ENCODE data around the gene LRMDA.
A peak's percentile ranks its signal among the peaks of the same experiment; 100 is the strongest.

LRMDA gene

DNA sequence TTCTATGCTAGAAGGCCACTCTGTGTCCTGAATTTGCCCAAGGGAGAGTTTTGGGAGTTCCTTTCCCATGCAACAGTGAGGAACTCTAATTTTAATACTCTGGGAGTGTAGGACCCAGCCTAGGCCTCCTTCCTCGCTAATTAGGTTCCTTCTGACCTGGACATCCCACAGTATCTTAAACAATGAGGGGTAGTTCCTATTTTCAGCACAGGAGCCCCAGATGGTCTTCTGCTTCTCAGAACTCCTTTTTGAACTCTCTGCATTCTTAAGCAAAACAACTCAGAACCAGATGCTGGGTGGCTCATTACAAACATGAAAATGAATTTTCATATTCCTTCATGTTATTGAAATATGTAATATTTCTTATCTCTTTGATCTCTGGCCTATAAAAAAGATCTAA is 116.9 kb downstream of the LRMDA start:
- Histone ChIP-seq H3K36me3 (ENCODE audit: insufficient read depth) (no peaks in the 10 kb centered on the region), H3K4me1 (ENCODE audit: low read depth, poor library complexity, severe bottlenecking) (peaks cover 50% of the 10 kb centered on the region), H3K27me3 (ENCODE audit: insufficient read depth, low read depth) (no peaks in the 10 kb centered on the region), H3K9ac (0 out of 2 replicates have a peak overlapping the region, but pooled peaks have one; percentile 17), H4K20me1 (ENCODE audit: insufficient read depth) (no peaks in the 10 kb centered on the region), H3K79me2 (ENCODE audit: insufficient read depth, low read depth) (no peaks in the 10 kb centered on the region), H3K4me2 (peak overlapping the region; percentile 88), H3K4me3 (IDR thresholded peaks at IDR 0.05; ENCODE audit: insufficient read depth, low read depth, low read length) (no peak overlapping the region), H3K27ac (peak overlapping the region; percentile 70; the same call in 1 of the 2 replicates), H2AFZ (ENCODE audit: low read depth) (peak overlapping the region; percentile 7; the same call in 1 of the 2 replicates)
- TF ChIP-seq, protein P1, sequence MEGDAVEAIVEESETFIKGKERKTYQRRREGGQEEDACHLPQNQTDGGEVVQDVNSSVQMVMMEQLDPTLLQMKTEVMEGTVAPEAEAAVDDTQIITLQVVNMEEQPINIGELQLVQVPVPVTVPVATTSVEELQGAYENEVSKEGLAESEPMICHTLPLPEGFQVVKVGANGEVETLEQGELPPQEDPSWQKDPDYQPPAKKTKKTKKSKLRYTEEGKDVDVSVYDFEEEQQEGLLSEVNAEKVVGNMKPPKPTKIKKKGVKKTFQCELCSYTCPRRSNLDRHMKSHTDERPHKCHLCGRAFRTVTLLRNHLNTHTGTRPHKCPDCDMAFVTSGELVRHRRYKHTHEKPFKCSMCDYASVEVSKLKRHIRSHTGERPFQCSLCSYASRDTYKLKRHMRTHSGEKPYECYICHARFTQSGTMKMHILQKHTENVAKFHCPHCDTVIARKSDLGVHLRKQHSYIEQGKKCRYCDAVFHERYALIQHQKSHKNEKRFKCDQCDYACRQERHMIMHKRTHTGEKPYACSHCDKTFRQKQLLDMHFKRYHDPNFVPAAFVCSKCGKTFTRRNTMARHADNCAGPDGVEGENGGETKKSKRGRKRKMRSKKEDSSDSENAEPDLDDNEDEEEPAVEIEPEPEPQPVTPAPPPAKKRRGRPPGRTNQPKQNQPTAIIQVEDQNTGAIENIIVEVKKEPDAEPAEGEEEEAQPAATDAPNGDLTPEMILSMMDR (conservative IDR thresholded peaks at IDR 0.05; ENCODE audit: low read depth, low read length) = no peak

DNA sequence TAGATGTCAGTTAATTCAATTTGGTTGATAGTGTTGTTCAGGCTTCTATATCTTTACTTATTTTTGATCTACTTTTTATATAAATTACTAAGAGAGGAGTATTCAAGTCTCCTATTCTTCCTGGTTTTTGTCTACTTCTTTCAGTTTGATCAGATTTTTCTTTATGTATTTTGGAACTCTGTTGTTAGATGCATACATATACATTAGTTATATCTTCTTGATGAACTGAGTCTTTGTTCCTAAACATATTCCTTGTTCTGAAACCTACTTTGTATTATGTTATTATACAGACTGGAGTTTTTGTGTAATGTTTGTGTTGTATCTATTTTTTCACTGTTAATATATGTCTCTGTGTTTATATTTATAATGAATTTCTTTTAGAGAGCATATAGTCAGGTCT is 118.8 kb downstream of the LRMDA start:
- H3K36me3 ChIP-seq (ENCODE audit: insufficient read depth) = no peaks in the 10 kb centered on the region
- no peaks in the 10 kb centered on the region for H3K27me3 ChIP-seq (ENCODE audit: insufficient read depth, low read depth)
- no peak overlapping the region for H3K9ac ChIP-seq
- no peak overlapping the region for H2AFZ ChIP-seq (ENCODE audit: low read depth)
- H3K27ac ChIP-seq = no peak overlapping the region
- H3K4me1 ChIP-seq (ENCODE audit: low read depth, poor library complexity, severe bottlenecking) = peaks cover 40% of the 10 kb centered on the region
- TF ChIP-seq, protein P1 (conservative IDR thresholded peaks at IDR 0.05; ENCODE audit: low read depth, low read length) = no peak
- no peak overlapping the region for H3K4me3 ChIP-seq (IDR thresholded peaks at IDR 0.05; ENCODE audit: insufficient read depth, low read depth, low read length)
- H3K79me2 ChIP-seq (ENCODE audit: insufficient read depth, low read depth) = no peaks in the 10 kb centered on the region
- no peaks in the 10 kb centered on the region for H4K20me1 ChIP-seq (ENCODE audit: insufficient read depth)
- no peak overlapping the region for H3K4me2 ChIP-seq

DNA sequence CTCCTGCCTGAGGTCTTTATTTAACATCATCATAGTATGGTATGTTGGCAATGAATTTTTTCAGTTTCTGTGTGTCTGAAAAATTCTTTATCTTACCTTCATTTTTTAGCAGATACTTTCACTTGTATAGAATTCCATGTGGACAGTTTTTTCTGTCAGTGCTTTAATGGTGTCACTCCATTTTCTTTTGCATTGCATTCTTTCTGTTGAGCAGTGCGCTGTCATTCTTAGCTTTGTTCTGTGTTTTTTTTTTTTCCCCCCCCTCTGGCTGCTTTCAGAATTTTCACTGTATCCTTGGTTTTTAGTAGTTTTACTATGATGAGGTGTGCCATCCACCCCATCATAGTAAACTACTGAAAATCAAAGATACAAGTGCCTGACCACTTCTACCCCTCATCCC is 120.7 kb downstream of the LRMDA start:
- no peaks in the 10 kb centered on the region for H3K36me3 ChIP-seq (ENCODE audit: insufficient read depth)
- H4K20me1 ChIP-seq (ENCODE audit: insufficient read depth) = no peaks in the 10 kb centered on the region
- no peaks in the 10 kb centered on the region for H3K79me2 ChIP-seq (ENCODE audit: insufficient read depth, low read depth)
- no peak overlapping the region for H2AFZ ChIP-seq (ENCODE audit: low read depth)
- TF ChIP-seq, protein P1 (conservative IDR thresholded peaks at IDR 0.05; ENCODE audit: low read depth, low read length) = no peak
- no peak overlapping the region for H3K4me3 ChIP-seq (IDR thresholded peaks at IDR 0.05; ENCODE audit: insufficient read depth, low read depth, low read length)
- no peak overlapping the region for H3K9ac ChIP-seq
- peaks cover 20% of the 10 kb centered on the region for H3K4me1 ChIP-seq (ENCODE audit: low read depth, poor library complexity, severe bottlenecking)
- no peak overlapping the region for H3K4me2 ChIP-seq
- H3K27ac ChIP-seq = no peak overlapping the region
- no peaks in the 10 kb centered on the region for H3K27me3 ChIP-seq (ENCODE audit: insufficient read depth, low read depth)

DNA sequence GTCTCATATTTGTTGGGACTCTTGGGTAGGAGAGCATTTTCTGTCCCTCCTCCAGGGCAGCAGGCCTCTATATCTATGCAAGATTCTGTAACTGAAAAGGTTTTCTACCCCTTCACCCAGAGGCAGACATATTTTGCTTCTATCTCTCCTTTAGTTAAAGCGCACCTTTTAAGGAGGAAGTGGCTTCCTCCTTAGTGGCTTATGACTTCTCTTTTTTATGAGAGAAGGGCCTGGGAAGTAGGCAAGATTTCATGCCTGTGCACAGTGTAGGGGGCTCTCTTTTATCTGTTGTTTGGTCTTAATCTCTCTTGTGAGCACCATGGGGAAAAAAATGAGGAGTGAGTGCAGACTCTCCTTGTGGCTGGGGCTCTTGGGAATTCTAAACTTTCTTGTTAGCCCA is 122.1 kb downstream of the LRMDA start:
- Histone ChIP-seq H3K9ac (no peak overlapping the region), H3K4me2 (no peak overlapping the region), H3K4me1 (ENCODE audit: low read depth, poor library complexity, severe bottlenecking) (peaks cover 6% of the 10 kb centered on the region), H2AFZ (ENCODE audit: low read depth) (no peak overlapping the region), H3K27ac (no peak overlapping the region), H3K27me3 (ENCODE audit: insufficient read depth, low read depth) (no peaks in the 10 kb centered on the region), H4K20me1 (ENCODE audit: insufficient read depth) (no peaks in the 10 kb centered on the region), H3K36me3 (ENCODE audit: insufficient read depth) (no peaks in the 10 kb centered on the region), H3K4me3 (IDR thresholded peaks at IDR 0.05; ENCODE audit: insufficient read depth, low read depth, low read length) (no peak overlapping the region), H3K79me2 (ENCODE audit: insufficient read depth, low read depth) (no peaks in the 10 kb centered on the region)
- TF ChIP-seq, protein P1 (conservative IDR thresholded peaks at IDR 0.05; ENCODE audit: low read depth, low read length) = no peak
